GM18498 (cell line): ENCODE data around the gene GGT1.
A peak's percentile ranks its signal among the peaks of the same experiment; 100 is the strongest.
"Not testable (repeated sequence)": the region's sequence is repeated elsewhere in the genome, so short reads cannot be mapped to it uniquely, and the experiment has no call there.

Source experiments
- ATAC-seq: cut with Tn5 transposase; IDR thresholded peaks from one replicate; pipeline ENCODE4 v1.9.1; 2021; ENCODE audit warnings: mild to moderate bottlenecking, moderate library complexity; ENCODE audit not compliant: unreplicated experiment

Gene GGT1

GRCh38 chr22:24583221-24584165, 19.5 kb upstream of the GGT1 start:
- ATAC-seq: no peak

- ATAC-seq: no peak
These were observed 18.7 kb upstream of the GGT1 start for GRCh38 chr22:24584166-24584790.

GRCh38 chr22:24584871-24585411, 18.1 kb upstream of the GGT1 start:
- no peak for ATAC-seq

GRCh38 chr22:24585461-24585860, 17.5 kb upstream of the GGT1 start:
- no peak for ATAC-seq

- ATAC-seq: no peak
These were observed 17.0 kb upstream of the GGT1 start for GRCh38 chr22:24585927-24586546.

- no peak for ATAC-seq
These were observed 15.7 kb upstream of the GGT1 start for GRCh38 chr22:24587251-24587650.

- no peak for ATAC-seq
These were observed 15.0 kb upstream of the GGT1 start for GRCh38 chr22:24587948-24588347.

GRCh38 chr22:24588381-24588756, 14.6 kb upstream of the GGT1 start:
- no peak for ATAC-seq

- no peak for ATAC-seq
These were observed 14.1 kb upstream of the GGT1 start for GRCh38 chr22:24588757-24589481.

- no peak for ATAC-seq
These were observed 13.4 kb upstream of the GGT1 start for GRCh38 chr22:24589518-24590030.

GRCh38 chr22:24590596-24591173, 12.3 kb upstream of the GGT1 start:
- no peak for ATAC-seq

GRCh38 chr22:24591286-24591830, 11.6 kb upstream of the GGT1 start:
- no peak for ATAC-seq

GRCh38 chr22:24592058-24592850, 10.7 kb upstream of the GGT1 start:
- peak; percentile 22 for ATAC-seq

- peak; percentile 72 for ATAC-seq
These were observed 10.0 kb upstream of the GGT1 start, which contains the start of gene LRRC75B for GRCh38 chr22:24592851-24593558. LRRC75B (minus strand) TSS chr22:24593073; CDS start chr22:24593039, 34 bp downstream.

- ATAC-seq: not testable (repeated sequence)
These were observed 9.5 kb upstream of the GGT1 start for GRCh38 chr22:24593559-24593835.

GRCh38 chr22:24593836-24594568, 9.0 kb upstream of the GGT1 start:
- no peak for ATAC-seq

- no peak for ATAC-seq
These were observed 8.3 kb upstream of the GGT1 start for GRCh38 chr22:24594569-24595120.

GRCh38 chr22:24595228-24595627, 7.8 kb upstream of the GGT1 start:
- ATAC-seq: no peak
